ENCODE results near the gene ALOX12B.

ALOX12B gene

GRCh38 chr17:8060274-8060673 is 27.2 kb downstream of the ALOX12B start:
- Mint-ChIP-seq H3K36me3 (ENCODE audit: low read depth) (no peaks in the 10 kb centered on the region), H3K27ac (no peak overlapping the region), H3K9me3 (no peaks in the 10 kb centered on the region), H3K4me3 (no peak overlapping the region), H3K27me3 (ENCODE audit: low read depth) (peaks cover 83% of the 10 kb centered on the region), H3K4me1 (peaks cover 16% of the 10 kb centered on the region)
- TF ChIP-seq CTCF (IDR thresholded peaks at IDR 0.05; ENCODE audit: unreplicated experiment in 3 of 3): peak; percentile 75 to 83 (median 78)

- TF ChIP-seq CTCF (IDR thresholded peaks at IDR 0.05; ENCODE audit: unreplicated experiment in 3 of 3): no peak
- Mint-ChIP-seq H3K4me3 (no peak overlapping the region), H3K27ac (no peak overlapping the region), H3K27me3 (ENCODE audit: low read depth) (peaks cover 81% of the 10 kb centered on the region), H3K36me3 (ENCODE audit: low read depth) (no peaks in the 10 kb centered on the region), H3K4me1 (peaks cover 16% of the 10 kb centered on the region), H3K9me3 (no peaks in the 10 kb centered on the region)
These were observed 28.4 kb downstream of the ALOX12B start for GRCh38 chr17:8059131-8059530.

- Mint-ChIP-seq H3K9me3 (no peaks in the 10 kb centered on the region), H3K27ac (no peak overlapping the region), H3K4me1 (peaks cover 10% of the 10 kb centered on the region), H3K4me3 (no peak overlapping the region), H3K27me3 (ENCODE audit: low read depth) (peaks cover 72% of the 10 kb centered on the region), H3K36me3 (ENCODE audit: low read depth) (no peaks in the 10 kb centered on the region)
- TF ChIP-seq CTCF (IDR thresholded peaks at IDR 0.05; ENCODE audit: unreplicated experiment in 3 of 3): peak; percentile 65 to 81 (median 67)
These were observed 29.8 kb downstream of the ALOX12B start for GRCh38 chr17:8057691-8058114.

- no peak for TF ChIP-seq CTCF (IDR thresholded peaks at IDR 0.05; ENCODE audit: unreplicated experiment in 3 of 3)
- Mint-ChIP-seq H3K36me3 (ENCODE audit: low read depth) (no peaks in the 10 kb centered on the region), H3K4me1 (peaks cover 4% of the 10 kb centered on the region), H3K4me3 (no peak overlapping the region), H3K27ac (no peak overlapping the region), H3K27me3 (ENCODE audit: low read depth) (peaks cover 66% of the 10 kb centered on the region), H3K9me3 (no peaks in the 10 kb centered on the region)
These were observed 30.4 kb downstream of the ALOX12B start for GRCh38 chr17:8056976-8057625.

- Mint-ChIP-seq H3K4me3 (no peak overlapping the region), H3K27ac (no peak overlapping the region), H3K4me1 (no peaks in the 10 kb centered on the region), H3K36me3 (ENCODE audit: low read depth) (no peaks in the 10 kb centered on the region), H3K9me3 (no peaks in the 10 kb centered on the region), H3K27me3 (ENCODE audit: low read depth) (peaks cover 59% of the 10 kb centered on the region)
- no peak for TF ChIP-seq CTCF (IDR thresholded peaks at IDR 0.05; ENCODE audit: unreplicated experiment in 3 of 3)
These were observed 31.1 kb downstream of the ALOX12B start for GRCh38 chr17:8056232-8056975.

All from nephron (organoid).